Stimulated activated naive B cell treated with anti-CD40 and anti-IgM and Interleukin-4, amounts not matched to agents 10 μg/mL and 1 μg/mL and 100 μg/mL, for 72 hours (primary cell): ENCODE results near the gene CACNA1C.
"Not testable (repeated sequence)": the region's sequence is repeated elsewhere in the genome, so short reads cannot be mapped to it uniquely, and the experiment has no call there.

Experiments used
- ATAC-seq, 2 donors: fragments of 150-1000 bp; cut with Tn5 transposase; replicated peaks; 2 replicates each; pipeline ENCODE4 v1.10.0; 2021; ENCODE audit warnings: moderate library complexity in 1 of 2
- DNase-seq: peaks from one replicate; pipeline ENCODE4 v3.0.0; 2021
- H3K27ac Mint-ChIP-seq: one replicate; pipeline ENCODE4 v1.8.0; 2022; ENCODE audit warnings: mild to moderate bottlenecking, mixed read lengths
- H3K27me3 Mint-ChIP-seq, 2 donors: one replicate each; pipeline ENCODE4 v1.8.0; 2022; ENCODE audit warnings: mixed read lengths in 2 of 2
- H3K36me3 Mint-ChIP-seq, 2 donors: one replicate each; pipeline ENCODE4 v1.8.0; 2022; ENCODE audit warnings: mixed read lengths in 2 of 2, mild to moderate bottlenecking in 1 of 2
- H3K4me1 Mint-ChIP-seq, 2 donors: one replicate each; pipeline ENCODE4 v1.8.0; 2022; ENCODE audit warnings: mixed read lengths in 2 of 2, mild to moderate bottlenecking in 1 of 2
- H3K4me3 Mint-ChIP-seq, 2 donors: one replicate each; pipeline ENCODE4 v1.8.0; 2022; ENCODE audit warnings: mild to moderate bottlenecking in 2 of 2, mixed read lengths in 2 of 2, moderate library complexity in 1 of 2
- H3K9me3 Mint-ChIP-seq, 2 donors: one replicate each; pipeline ENCODE4 v1.8.0; 2022; ENCODE audit warnings: mixed read lengths in 2 of 2, mild to moderate bottlenecking in 1 of 2

Gene CACNA1C

GRCh38 chr12:2101771-2102170 is 49.0 kb downstream of the CACNA1C start:
- ATAC-seq (no peak), DNase-seq (no peak)
- H3K4me1 Mint-ChIP-seq, result no peaks in the 10 kb centered on the region
- H3K36me3 Mint-ChIP-seq, result no peaks in the 10 kb centered on the region
- H3K4me3 Mint-ChIP-seq, result no peak overlapping the region
- peaks cover 4 to 15% of the 10 kb centered on the region in 2 donors for H3K27me3 Mint-ChIP-seq
- no peaks in the 10 kb centered on the region for H3K9me3 Mint-ChIP-seq
- H3K27ac Mint-ChIP-seq, result no peak overlapping the region

- ATAC-seq, H3K27ac Mint-ChIP-seq, H3K9me3 Mint-ChIP-seq, DNase-seq, H3K4me3 Mint-ChIP-seq, H3K36me3 Mint-ChIP-seq, H3K4me1 Mint-ChIP-seq: not testable (repeated sequence)
- peaks cover 4 to 10% of the 10 kb centered on the region in 2 donors for H3K27me3 Mint-ChIP-seq
These were observed 49.9 kb downstream of the CACNA1C start for GRCh38 chr12:2102736-2103135.

- not testable (repeated sequence) for H3K27ac Mint-ChIP-seq, H3K9me3 Mint-ChIP-seq, H3K4me3 Mint-ChIP-seq, H3K27me3 Mint-ChIP-seq, H3K36me3 Mint-ChIP-seq, H3K4me1 Mint-ChIP-seq, ATAC-seq, DNase-seq
These were observed 52.6 kb downstream of the CACNA1C start for GRCh38 chr12:2105387-2105786.

GRCh38 chr12:2108166-2108565 is 55.4 kb downstream of the CACNA1C start:
- Mint-ChIP-seq H3K4me3 (no peak overlapping the region), H3K9me3 (no peaks in the 10 kb centered on the region), H3K36me3 (no peaks in the 10 kb centered on the region), H3K4me1 (no peaks in the 10 kb centered on the region), H3K27me3 (peaks cover 5 to 6% of the 10 kb centered on the region in 2 donors), H3K27ac (no peak overlapping the region)
- no peak for ATAC-seq
- no peak for DNase-seq

GRCh38 chr12:2108975-2109671 is 56.3 kb downstream of the CACNA1C start:
- ATAC-seq (no peak), DNase-seq (no peak)
- Mint-ChIP-seq H3K9me3 (no peaks in the 10 kb centered on the region), H3K27me3 (peaks cover 5 to 6% of the 10 kb centered on the region in 2 donors), H3K4me1 (no peaks in the 10 kb centered on the region), H3K36me3 (no peaks in the 10 kb centered on the region), H3K4me3 (no peak overlapping the region), H3K27ac (no peak overlapping the region)

GRCh38 chr12:2110127-2110526 is 57.3 kb downstream of the CACNA1C start:
- peaks cover 5 to 6% of the 10 kb centered on the region in 2 donors for H3K27me3 Mint-ChIP-seq
- ATAC-seq (no peak), DNase-seq (no peak)
- H3K4me1 Mint-ChIP-seq, result no peaks in the 10 kb centered on the region
- H3K27ac Mint-ChIP-seq, result no peak overlapping the region
- H3K9me3 Mint-ChIP-seq, result no peaks in the 10 kb centered on the region
- H3K36me3 Mint-ChIP-seq, result no peaks in the 10 kb centered on the region
- no peak overlapping the region for H3K4me3 Mint-ChIP-seq

GRCh38 chr12:2110849-2111566 is 58.2 kb downstream of the CACNA1C start:
- Mint-ChIP-seq H3K4me3 (no peak overlapping the region), H3K9me3 (no peaks in the 10 kb centered on the region), H3K27ac (no peak overlapping the region), H3K36me3 (no peaks in the 10 kb centered on the region), H3K4me1 (no peaks in the 10 kb centered on the region), H3K27me3 (peaks cover 5 to 6% of the 10 kb centered on the region in 2 donors)
- DNase-seq, result no peak
- ATAC-seq, result no peak

GRCh38 chr12:2111826-2112225 is 59.0 kb downstream of the CACNA1C start:
- no peak for ATAC-seq
- no peak overlapping the region for H3K27ac Mint-ChIP-seq
- no peak for DNase-seq
- no peaks in the 10 kb centered on the region for H3K4me1 Mint-ChIP-seq
- no peak overlapping the region for H3K4me3 Mint-ChIP-seq
- no peaks in the 10 kb centered on the region for H3K36me3 Mint-ChIP-seq
- H3K9me3 Mint-ChIP-seq, result no peaks in the 10 kb centered on the region
- H3K27me3 Mint-ChIP-seq, result peaks cover 5 to 6% of the 10 kb centered on the region in 2 donors

- Mint-ChIP-seq H3K36me3 (no peaks in the 10 kb centered on the region), H3K27ac (no peak overlapping the region), H3K9me3 (no peaks in the 10 kb centered on the region), H3K4me3 (no peak overlapping the region), H3K4me1 (no peaks in the 10 kb centered on the region), H3K27me3 (peaks cover 5 to 6% of the 10 kb centered on the region in 2 donors)
- DNase-seq, result no peak
- ATAC-seq, result no peak
These were observed 59.6 kb downstream of the CACNA1C start for GRCh38 chr12:2112401-2112800.

- ATAC-seq, result no peak
- Mint-ChIP-seq H3K4me3 (no peak overlapping the region), H3K27me3 (peaks cover 0 to 6% of the 10 kb centered on the region in 2 donors)
These were observed 60.5 kb downstream of the CACNA1C start for GRCh38 chr12:2113119-2113912.

GRCh38 chr12:2114071-2114470 is 61.3 kb downstream of the CACNA1C start:
- Mint-ChIP-seq H3K4me3 (no peak overlapping the region), H3K27ac (no peak overlapping the region), H3K27me3 (peaks cover 0 to 6% of the 10 kb centered on the region in 2 donors), H3K4me1 (no peaks in the 10 kb centered on the region), H3K9me3 (no peaks in the 10 kb centered on the region), H3K36me3 (no peaks in the 10 kb centered on the region)
- DNase-seq (no peak), ATAC-seq (no peak)

More at GRCh38 chr12:2113119-2113912, 60.5 kb downstream of the CACNA1C start:
- no peak for DNase-seq
- Mint-ChIP-seq H3K36me3 (no peaks in the 10 kb centered on the region), H3K4me1 (no peaks in the 10 kb centered on the region), H3K9me3 (no peaks in the 10 kb centered on the region), H3K27ac (no peak overlapping the region)

GRCh38 chr12:2115101-2115845 is 62.5 kb downstream of the CACNA1C start:
- H3K27me3 Mint-ChIP-seq, result no peaks in the 10 kb centered on the region
- no peaks in the 10 kb centered on the region for H3K36me3 Mint-ChIP-seq
- H3K4me1 Mint-ChIP-seq, result no peaks in the 10 kb centered on the region
- H3K9me3 Mint-ChIP-seq, result no peaks in the 10 kb centered on the region
- no peak overlapping the region for H3K4me3 Mint-ChIP-seq
- H3K27ac Mint-ChIP-seq, result no peak overlapping the region
- no peak for ATAC-seq
- no peak for DNase-seq

GRCh38 chr12:2117541-2117940 is 64.8 kb downstream of the CACNA1C start:
- Mint-ChIP-seq H3K4me3 (no peak overlapping the region), H3K36me3 (no peaks in the 10 kb centered on the region), H3K27me3 (no peaks in the 10 kb centered on the region), H3K4me1 (no peaks in the 10 kb centered on the region), H3K27ac (no peak overlapping the region), H3K9me3 (no peaks in the 10 kb centered on the region)
- ATAC-seq (no peak), DNase-seq (no peak)

GRCh38 chr12:2118061-2118460 is 65.3 kb downstream of the CACNA1C start:
- DNase-seq (no peak), ATAC-seq (no peak)
- Mint-ChIP-seq H3K27me3 (no peaks in the 10 kb centered on the region), H3K9me3 (no peaks in the 10 kb centered on the region), H3K4me3 (no peak overlapping the region), H3K4me1 (no peaks in the 10 kb centered on the region), H3K36me3 (no peaks in the 10 kb centered on the region), H3K27ac (no peak overlapping the region)
